ENCODE data around the gene PHACTR1.

PHACTR1 gene

DNA sequence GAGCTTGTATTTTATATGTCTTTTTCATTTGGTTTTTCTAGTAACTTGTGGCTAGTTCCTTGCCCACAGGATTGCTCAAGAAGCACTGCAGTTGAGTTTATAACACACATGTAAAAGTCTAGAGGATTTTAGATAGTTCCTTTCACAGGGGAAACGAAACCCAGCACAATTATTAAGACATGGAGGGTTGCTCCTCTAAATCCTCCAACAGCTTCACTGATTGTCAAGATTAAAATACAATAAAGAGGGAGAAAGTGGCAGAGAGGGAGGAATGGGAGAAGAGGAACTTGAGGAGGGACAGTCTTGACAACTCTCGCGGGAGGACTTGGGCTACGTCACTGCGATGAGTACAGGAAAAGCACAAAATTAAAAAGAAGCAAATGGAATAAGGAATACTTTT, 621.5 kb downstream of the PHACTR1 start:
- TF ChIP-seq, protein P1, sequence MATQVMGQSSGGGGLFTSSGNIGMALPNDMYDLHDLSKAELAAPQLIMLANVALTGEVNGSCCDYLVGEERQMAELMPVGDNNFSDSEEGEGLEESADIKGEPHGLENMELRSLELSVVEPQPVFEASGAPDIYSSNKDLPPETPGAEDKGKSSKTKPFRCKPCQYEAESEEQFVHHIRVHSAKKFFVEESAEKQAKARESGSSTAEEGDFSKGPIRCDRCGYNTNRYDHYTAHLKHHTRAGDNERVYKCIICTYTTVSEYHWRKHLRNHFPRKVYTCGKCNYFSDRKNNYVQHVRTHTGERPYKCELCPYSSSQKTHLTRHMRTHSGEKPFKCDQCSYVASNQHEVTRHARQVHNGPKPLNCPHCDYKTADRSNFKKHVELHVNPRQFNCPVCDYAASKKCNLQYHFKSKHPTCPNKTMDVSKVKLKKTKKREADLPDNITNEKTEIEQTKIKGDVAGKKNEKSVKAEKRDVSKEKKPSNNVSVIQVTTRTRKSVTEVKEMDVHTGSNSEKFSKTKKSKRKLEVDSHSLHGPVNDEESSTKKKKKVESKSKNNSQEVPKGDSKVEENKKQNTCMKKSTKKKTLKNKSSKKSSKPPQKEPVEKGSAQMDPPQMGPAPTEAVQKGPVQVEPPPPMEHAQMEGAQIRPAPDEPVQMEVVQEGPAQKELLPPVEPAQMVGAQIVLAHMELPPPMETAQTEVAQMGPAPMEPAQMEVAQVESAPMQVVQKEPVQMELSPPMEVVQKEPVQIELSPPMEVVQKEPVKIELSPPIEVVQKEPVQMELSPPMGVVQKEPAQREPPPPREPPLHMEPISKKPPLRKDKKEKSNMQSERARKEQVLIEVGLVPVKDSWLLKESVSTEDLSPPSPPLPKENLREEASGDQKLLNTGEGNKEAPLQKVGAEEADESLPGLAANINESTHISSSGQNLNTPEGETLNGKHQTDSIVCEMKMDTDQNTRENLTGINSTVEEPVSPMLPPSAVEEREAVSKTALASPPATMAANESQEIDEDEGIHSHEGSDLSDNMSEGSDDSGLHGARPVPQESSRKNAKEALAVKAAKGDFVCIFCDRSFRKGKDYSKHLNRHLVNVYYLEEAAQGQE (IDR thresholded peaks at IDR 0.05; ENCODE audit: insufficient replicate concordance, low read depth) = peak; percentile 30
- peak; percentile 27; the same call in 1 of the 2 replicates for TF ChIP-seq POLR2AphosphoS5 (IDR thresholded peaks at IDR 0.05; ENCODE audit: low read depth)
- TF ChIP-seq, protein P2, sequence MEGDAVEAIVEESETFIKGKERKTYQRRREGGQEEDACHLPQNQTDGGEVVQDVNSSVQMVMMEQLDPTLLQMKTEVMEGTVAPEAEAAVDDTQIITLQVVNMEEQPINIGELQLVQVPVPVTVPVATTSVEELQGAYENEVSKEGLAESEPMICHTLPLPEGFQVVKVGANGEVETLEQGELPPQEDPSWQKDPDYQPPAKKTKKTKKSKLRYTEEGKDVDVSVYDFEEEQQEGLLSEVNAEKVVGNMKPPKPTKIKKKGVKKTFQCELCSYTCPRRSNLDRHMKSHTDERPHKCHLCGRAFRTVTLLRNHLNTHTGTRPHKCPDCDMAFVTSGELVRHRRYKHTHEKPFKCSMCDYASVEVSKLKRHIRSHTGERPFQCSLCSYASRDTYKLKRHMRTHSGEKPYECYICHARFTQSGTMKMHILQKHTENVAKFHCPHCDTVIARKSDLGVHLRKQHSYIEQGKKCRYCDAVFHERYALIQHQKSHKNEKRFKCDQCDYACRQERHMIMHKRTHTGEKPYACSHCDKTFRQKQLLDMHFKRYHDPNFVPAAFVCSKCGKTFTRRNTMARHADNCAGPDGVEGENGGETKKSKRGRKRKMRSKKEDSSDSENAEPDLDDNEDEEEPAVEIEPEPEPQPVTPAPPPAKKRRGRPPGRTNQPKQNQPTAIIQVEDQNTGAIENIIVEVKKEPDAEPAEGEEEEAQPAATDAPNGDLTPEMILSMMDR (IDR thresholded peaks at IDR 0.05; ENCODE audit: insufficient read depth, low read length) = no peak
- TF ChIP-seq SPI1 (IDR thresholded peaks at IDR 0.05; ENCODE audit: borderline replicate concordance, low read depth) = peak; percentile 47; the same call in 1 of the 2 replicates
- TF ChIP-seq GABPA (IDR thresholded peaks at IDR 0.05; ENCODE audit: low read depth) = no peak
- peak overlapping the region; percentile 81 for H3K27ac ChIP-seq (replicated peaks)
- no peak overlapping the region for H3K4me3 ChIP-seq (replicated peaks; ENCODE audit: insufficient read depth, low read length)
- peak; percentile 68 to 79 for DNase-seq (ENCODE audit: low read depth in 1 of 2, low spot score in 1 of 2)
- H3K27me3 ChIP-seq (ENCODE audit: insufficient read depth, poor library complexity, severe bottlenecking) = no peaks in the 10 kb centered on the region
